ENCODE measurements around the gene MSI2.

MSI2 gene

GRCh38 chr17:57485916-57486881 is 229.9 kb downstream of the MSI2 start:
- Histone ChIP-seq H3K9ac (ENCODE audit: low read length) (no peak overlapping the region), H3K36me3 (ENCODE audit: low read length) (no peaks in the 10 kb centered on the region), H3K4me2 (ENCODE audit: low read depth, low read length, poor library complexity, severe bottlenecking) (no peak overlapping the region), H3K9me2 (replicated peaks; ENCODE audit: insufficient read depth, low read length) (no peaks in the 10 kb centered on the region), H4K20me1 (ENCODE audit: low read depth, low read length) (no peaks in the 10 kb centered on the region), H3K9me3 (ENCODE audit: insufficient read depth, low read length) (no peaks in the 10 kb centered on the region), H2AFZ (ENCODE audit: low read depth, low read length, severe bottlenecking) (no peak overlapping the region), H3F3A (ENCODE audit: insufficient read depth) (no peaks in the 10 kb centered on the region), H3K4me3 (ENCODE audit: insufficient read depth, low read length, poor library complexity, severe bottlenecking) (no peak overlapping the region), H3K79me2 (ENCODE audit: insufficient read depth, low read length) (peaks cover 9% of the 10 kb centered on the region; the same call in 1 of the 2 replicates), H3K27ac (ENCODE audit: low read depth, low read length) (no peak overlapping the region), H3K27me3 (ENCODE audit: low read length) (no peaks in the 10 kb centered on the region)
- TF ChIP-seq CTCF (IDR thresholded peaks at IDR 0.05; ENCODE audit: insufficient read depth, low read length, poor library complexity, severe bottlenecking) (no peak), EZH2phosphoT487 (conservative IDR thresholded peaks at IDR 0.05; ENCODE audit: low read length) (no peak)

GRCh38 chr17:57486882-57487301 is 230.6 kb downstream of the MSI2 start:
- H3K36me3 ChIP-seq (ENCODE audit: low read length), result no peaks in the 10 kb centered on the region
- H3K4me3 ChIP-seq (ENCODE audit: insufficient read depth, low read length, poor library complexity, severe bottlenecking), result no peak overlapping the region
- H3K79me2 ChIP-seq (ENCODE audit: insufficient read depth, low read length), result peaks cover 9% of the 10 kb centered on the region; the same call in 1 of the 2 replicates
- no peaks in the 10 kb centered on the region for H3K9me3 ChIP-seq (ENCODE audit: insufficient read depth, low read length)
- no peaks in the 10 kb centered on the region for H4K20me1 ChIP-seq (ENCODE audit: low read depth, low read length)
- no peaks in the 10 kb centered on the region for H3F3A ChIP-seq (ENCODE audit: insufficient read depth)
- no peak overlapping the region for H3K27ac ChIP-seq (ENCODE audit: low read depth, low read length)
- H2AFZ ChIP-seq (ENCODE audit: low read depth, low read length, severe bottlenecking), result no peak overlapping the region
- H3K9ac ChIP-seq (ENCODE audit: low read length), result no peak overlapping the region
- TF ChIP-seq EZH2phosphoT487 (conservative IDR thresholded peaks at IDR 0.05; ENCODE audit: low read length), result no peak
- no peak overlapping the region for H3K4me2 ChIP-seq (ENCODE audit: low read depth, low read length, poor library complexity, severe bottlenecking)
- H3K9me2 ChIP-seq (replicated peaks; ENCODE audit: insufficient read depth, low read length), result no peaks in the 10 kb centered on the region
- H3K27me3 ChIP-seq (ENCODE audit: low read length), result no peaks in the 10 kb centered on the region

- Histone ChIP-seq H3K4me2 (ENCODE audit: low read depth, low read length, poor library complexity, severe bottlenecking) (no peak overlapping the region), H3K9ac (ENCODE audit: low read length) (no peak overlapping the region), H3K36me3 (ENCODE audit: low read length) (no peaks in the 10 kb centered on the region), H3K79me2 (ENCODE audit: insufficient read depth, low read length) (peaks cover 9% of the 10 kb centered on the region; the same call in 1 of the 2 replicates), H3K4me3 (ENCODE audit: insufficient read depth, low read length, poor library complexity, severe bottlenecking) (no peak overlapping the region), H3K9me3 (ENCODE audit: insufficient read depth, low read length) (no peaks in the 10 kb centered on the region), H3K27me3 (ENCODE audit: low read length) (no peaks in the 10 kb centered on the region), H2AFZ (ENCODE audit: low read depth, low read length, severe bottlenecking) (no peak overlapping the region), H4K20me1 (ENCODE audit: low read depth, low read length) (no peaks in the 10 kb centered on the region), H3K27ac (ENCODE audit: low read depth, low read length) (no peak overlapping the region), H3K9me2 (replicated peaks; ENCODE audit: insufficient read depth, low read length) (no peaks in the 10 kb centered on the region), H3F3A (ENCODE audit: insufficient read depth) (no peaks in the 10 kb centered on the region)
- TF ChIP-seq CTCF (IDR thresholded peaks at IDR 0.05; ENCODE audit: insufficient read depth, low read length, poor library complexity, severe bottlenecking), result no peak
- TF ChIP-seq EZH2phosphoT487 (conservative IDR thresholded peaks at IDR 0.05; ENCODE audit: low read length), result no peak
Measured at GRCh38 chr17:57487573-57487972, 231.2 kb downstream of the MSI2 start.

GRCh38 chr17:57488856-57489255 is 232.5 kb downstream of the MSI2 start:
- H3K27me3 ChIP-seq (ENCODE audit: low read length), result no peaks in the 10 kb centered on the region
- TF ChIP-seq CTCF (IDR thresholded peaks at IDR 0.05; ENCODE audit: insufficient read depth, low read length, poor library complexity, severe bottlenecking) (no peak), EZH2phosphoT487 (conservative IDR thresholded peaks at IDR 0.05; ENCODE audit: low read length) (no peak)
- no peak overlapping the region for H3K4me2 ChIP-seq (ENCODE audit: low read depth, low read length, poor library complexity, severe bottlenecking)
- no peaks in the 10 kb centered on the region for H3K9me3 ChIP-seq (ENCODE audit: insufficient read depth, low read length)
- H4K20me1 ChIP-seq (ENCODE audit: low read depth, low read length), result no peaks in the 10 kb centered on the region
- H3K27ac ChIP-seq (ENCODE audit: low read depth, low read length), result no peak overlapping the region
- no peak overlapping the region for H2AFZ ChIP-seq (ENCODE audit: low read depth, low read length, severe bottlenecking)
- no peaks in the 10 kb centered on the region for H3F3A ChIP-seq (ENCODE audit: insufficient read depth)
- no peak overlapping the region for H3K4me3 ChIP-seq (ENCODE audit: insufficient read depth, low read length, poor library complexity, severe bottlenecking)
- peaks cover 4% of the 10 kb centered on the region; the same call in 1 of the 2 replicates for H3K79me2 ChIP-seq (ENCODE audit: insufficient read depth, low read length)
- H3K9ac ChIP-seq (ENCODE audit: low read length), result no peak overlapping the region
- H3K36me3 ChIP-seq (ENCODE audit: low read length), result no peaks in the 10 kb centered on the region
- H3K9me2 ChIP-seq (replicated peaks; ENCODE audit: insufficient read depth, low read length), result no peaks in the 10 kb centered on the region

Measured in SU-DHL-6 (cell line).